ENCODE data around the gene MARCHF4.

MARCHF4 gene, protein sequence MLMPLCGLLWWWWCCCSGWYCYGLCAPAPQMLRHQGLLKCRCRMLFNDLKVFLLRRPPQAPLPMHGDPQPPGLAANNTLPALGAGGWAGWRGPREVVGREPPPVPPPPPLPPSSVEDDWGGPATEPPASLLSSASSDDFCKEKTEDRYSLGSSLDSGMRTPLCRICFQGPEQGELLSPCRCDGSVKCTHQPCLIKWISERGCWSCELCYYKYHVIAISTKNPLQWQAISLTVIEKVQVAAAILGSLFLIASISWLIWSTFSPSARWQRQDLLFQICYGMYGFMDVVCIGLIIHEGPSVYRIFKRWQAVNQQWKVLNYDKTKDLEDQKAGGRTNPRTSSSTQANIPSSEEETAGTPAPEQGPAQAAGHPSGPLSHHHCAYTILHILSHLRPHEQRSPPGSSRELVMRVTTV

DNA sequence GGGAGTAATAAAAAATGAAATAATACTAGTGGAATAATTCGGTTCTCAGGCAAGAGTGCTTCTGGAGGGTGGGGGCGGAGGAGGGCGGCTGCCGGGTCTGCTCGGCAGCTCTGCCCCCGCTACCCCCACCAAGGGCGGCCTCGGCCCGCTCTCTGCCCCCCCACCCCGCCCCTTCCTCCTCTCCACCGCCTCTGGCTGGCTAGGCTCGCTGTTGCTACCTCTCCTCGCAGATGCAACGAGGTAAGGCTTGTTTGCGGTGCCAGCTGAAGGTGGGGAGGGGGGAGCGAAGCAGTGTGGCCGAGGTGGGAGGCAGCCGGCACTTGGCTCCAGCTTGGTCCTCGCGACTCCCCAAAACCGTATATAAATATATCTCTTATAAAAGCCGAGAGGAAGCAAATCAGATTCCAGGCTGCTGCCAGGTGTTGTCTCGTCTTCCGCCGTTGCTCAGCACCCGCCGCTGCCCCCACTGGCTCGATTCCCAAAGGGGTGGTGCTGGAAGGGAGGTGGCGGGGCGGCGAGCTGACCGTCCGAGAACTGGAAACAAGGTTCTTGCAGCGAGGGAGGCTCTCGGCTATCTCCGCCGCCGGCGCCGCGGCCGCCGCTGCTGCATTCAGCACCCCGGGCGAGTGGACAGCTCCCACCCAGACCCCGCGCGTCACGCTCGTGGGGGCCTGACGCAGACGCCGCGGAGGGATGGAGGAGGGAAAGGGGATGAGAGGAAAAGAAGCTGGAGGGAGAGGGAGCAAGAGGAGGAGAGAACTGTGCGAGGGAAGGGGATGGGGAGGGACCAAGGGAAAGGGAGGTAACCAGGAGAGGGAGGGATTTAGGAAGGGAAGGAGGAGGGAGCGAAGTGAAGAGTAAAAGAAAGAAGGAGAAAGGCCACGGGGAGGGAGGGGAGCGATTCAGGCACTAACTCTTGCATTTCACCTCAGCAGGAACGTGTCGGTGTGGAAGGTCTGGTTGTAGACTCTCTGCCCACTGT, at the start of gene MARCHF4:
Gene MARCHF4 (minus strand): TSS at position 763 of the 982 bp plus-strand sequence. CDS start 2,223 bp downstream, outside the sequence.
- in situ Hi-C loops (cut with MboI; ENCODE audit: low sequenced_read_pairs), result no loop called here

DNA sequence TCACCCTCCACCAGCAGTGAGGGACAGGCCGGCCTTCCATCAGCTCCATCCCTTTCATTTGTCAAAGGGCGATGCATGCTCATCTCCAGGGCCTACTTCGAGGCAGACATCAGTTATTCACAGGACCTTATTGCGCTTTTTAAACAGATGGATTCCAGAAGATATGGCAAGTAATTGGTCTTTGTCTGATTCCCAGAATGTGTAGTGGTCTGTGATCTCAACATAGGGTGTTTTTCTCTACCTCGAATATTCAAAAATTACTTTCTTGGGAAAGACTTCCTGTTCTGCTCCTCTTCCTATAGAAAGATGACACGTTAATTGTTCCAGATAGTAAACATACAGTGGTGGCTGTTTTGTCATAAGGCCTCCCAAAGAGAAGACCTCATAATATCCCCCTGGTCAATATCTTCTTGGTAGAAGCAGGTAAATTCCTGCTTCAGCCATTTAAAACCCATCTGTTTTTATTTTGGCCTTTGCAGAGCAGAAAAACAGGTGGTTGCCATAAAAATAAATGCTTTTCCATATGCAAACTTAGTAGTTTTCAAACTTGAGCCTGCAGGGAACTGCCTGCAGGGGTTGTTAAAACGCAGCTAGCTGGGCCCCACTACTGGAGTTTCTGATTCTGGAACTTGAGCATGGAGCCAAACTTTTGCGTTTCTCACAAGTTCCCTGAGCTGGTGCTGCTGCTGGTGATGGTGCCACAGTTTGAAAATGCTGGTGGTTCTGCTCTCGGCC, 48.3 kb upstream of the MARCHF4 start:
- in situ Hi-C loops (cut with MboI; ENCODE audit: low sequenced_read_pairs), result loop anchor here (25.0 kb wide), 1 partner anchor 308 kb away; the partner anchor contains the start of gene XRCC5

DNA sequence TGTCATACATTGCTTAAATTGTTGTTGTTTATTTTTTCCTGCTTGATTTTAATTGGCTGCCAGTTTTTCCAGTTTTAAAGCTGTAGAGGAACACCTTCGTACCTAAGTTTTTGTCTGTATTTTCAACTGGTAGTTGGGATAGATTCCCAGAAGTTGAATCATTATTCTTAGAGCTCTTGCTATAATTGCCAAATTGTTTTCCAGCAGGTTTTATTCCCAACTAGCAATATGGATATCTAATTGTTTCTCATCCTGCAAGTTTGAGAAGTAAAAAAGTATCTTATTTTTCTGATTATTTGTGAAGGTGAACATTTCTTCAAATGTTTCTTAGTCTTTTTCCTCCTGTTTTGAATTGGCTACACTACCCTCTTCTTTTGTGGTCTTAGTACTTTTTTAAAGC, 46.7 kb upstream of the MARCHF4 start:
- in situ Hi-C loops (cut with MboI; ENCODE audit: low sequenced_read_pairs), result loop anchor here (25.0 kb wide), 1 partner anchor 307 kb away; the partner anchor contains the start of gene XRCC5

DNA sequence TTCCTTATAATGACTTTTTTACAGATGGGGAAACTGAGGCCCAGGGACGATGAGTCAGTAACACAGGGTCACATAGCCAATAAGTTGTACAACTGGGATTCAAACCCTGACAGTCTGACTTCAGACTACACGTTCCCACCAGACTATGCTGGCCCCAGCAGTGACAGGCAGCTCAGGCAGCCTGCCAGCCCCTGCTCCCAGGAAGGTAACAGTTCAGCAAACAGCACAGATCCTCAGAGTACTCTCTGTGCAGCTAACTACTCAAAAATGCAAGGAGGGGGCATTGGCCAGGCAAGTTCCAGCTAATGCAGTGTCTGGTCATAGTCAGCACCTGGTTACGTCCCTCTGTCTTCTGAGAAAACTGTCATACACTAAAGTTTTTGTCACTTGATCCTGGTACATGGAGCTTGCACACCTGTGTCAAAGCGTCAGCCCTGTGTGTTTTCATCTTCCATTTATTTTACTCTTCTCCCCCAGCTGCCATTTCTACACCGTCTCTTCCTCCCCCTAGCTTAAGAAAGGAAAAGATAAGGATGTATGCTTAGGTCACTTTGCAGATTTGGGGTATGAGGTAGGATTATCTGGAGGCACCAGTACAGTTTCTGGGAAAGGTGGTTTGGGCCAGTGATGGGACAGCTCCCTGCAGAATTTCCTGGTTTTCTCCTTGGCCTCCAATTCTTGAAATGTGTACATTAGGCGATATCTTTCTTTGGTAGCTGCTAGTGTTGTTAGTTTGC, 44.5 kb upstream of the MARCHF4 start:
- in situ Hi-C loops (cut with MboI; ENCODE audit: low sequenced_read_pairs), result loop anchor here (25.0 kb wide), 1 partner anchor 304 kb away; the partner anchor contains the start of gene XRCC5

DNA sequence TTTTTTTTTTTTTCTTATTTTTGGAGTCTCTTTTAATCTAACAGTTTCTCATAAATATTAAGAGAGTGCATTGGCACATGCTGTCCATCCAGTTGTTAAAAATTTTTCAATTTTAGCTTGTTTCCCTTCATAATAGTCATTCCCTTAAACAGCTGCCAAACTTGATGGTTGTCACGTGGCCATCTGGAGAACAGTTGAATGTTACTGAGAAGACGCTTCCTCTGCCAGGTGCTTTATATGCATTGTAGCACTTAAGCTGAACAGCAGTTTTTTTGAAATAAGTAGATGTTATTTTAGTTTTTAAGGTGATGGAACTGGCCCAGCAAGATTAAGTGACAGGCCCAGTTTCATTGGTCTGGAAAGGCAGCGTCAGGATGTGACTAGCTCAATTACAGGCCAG, 43.3 kb upstream of the MARCHF4 start:
- in situ Hi-C loops (cut with MboI; ENCODE audit: low sequenced_read_pairs), result loop anchor here (25.0 kb wide), 1 partner anchor 303 kb away; the partner anchor contains the start of gene XRCC5

DNA sequence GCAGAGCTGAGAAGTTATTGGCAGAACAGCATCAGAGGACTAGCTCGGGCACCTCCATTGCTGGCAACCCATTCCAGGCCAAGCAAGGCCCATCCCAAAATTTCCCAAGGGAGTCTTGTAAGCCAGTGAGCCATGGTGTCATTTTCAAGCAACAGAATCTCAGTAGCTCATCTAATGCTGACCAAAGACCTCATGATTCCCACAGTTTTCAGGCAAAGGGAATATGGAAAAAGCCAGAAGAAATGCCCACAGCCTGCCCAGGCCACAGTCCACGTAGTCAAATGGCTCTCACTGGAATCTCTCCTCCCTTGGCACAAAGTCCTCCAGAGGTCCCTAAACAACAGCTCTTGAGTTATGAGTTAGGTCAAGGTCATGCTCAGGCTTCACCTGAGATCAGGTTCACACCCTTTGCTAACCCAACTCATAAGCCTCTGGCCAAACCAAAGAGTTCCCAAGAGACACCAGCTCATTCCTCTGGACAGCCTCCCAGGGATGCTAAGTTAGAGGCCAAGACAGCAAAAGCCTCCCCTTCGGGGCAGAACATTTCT, 42.6 kb upstream of the MARCHF4 start:
- in situ Hi-C loops (cut with MboI; ENCODE audit: low sequenced_read_pairs), result loop anchor here (25.0 kb wide), 1 partner anchor 303 kb away; the partner anchor contains the start of gene XRCC5

DNA sequence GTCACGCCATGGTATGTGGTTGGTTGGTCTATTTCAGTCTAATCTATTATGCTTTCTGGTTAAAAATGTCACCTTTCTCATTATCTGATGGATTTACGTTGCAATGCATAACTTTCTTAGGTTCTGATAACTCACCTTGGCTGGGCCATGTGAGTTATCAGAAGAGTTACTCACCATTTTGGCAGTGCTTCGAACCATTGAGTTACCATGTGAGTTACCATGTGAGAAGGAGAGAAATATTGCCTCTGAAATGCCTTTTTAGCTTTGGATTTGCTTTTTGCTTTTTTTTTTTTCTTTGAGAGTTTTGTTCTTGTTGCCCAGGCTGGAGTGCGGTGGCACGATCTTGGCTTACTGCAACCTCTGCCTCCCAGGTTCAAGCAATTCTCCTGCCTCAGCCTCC, 41.6 kb upstream of the MARCHF4 start:
- in situ Hi-C loops (cut with MboI; ENCODE audit: low sequenced_read_pairs), result loop anchor here (25.0 kb wide), 1 partner anchor 302 kb away; the partner anchor contains the start of gene XRCC5

DNA sequence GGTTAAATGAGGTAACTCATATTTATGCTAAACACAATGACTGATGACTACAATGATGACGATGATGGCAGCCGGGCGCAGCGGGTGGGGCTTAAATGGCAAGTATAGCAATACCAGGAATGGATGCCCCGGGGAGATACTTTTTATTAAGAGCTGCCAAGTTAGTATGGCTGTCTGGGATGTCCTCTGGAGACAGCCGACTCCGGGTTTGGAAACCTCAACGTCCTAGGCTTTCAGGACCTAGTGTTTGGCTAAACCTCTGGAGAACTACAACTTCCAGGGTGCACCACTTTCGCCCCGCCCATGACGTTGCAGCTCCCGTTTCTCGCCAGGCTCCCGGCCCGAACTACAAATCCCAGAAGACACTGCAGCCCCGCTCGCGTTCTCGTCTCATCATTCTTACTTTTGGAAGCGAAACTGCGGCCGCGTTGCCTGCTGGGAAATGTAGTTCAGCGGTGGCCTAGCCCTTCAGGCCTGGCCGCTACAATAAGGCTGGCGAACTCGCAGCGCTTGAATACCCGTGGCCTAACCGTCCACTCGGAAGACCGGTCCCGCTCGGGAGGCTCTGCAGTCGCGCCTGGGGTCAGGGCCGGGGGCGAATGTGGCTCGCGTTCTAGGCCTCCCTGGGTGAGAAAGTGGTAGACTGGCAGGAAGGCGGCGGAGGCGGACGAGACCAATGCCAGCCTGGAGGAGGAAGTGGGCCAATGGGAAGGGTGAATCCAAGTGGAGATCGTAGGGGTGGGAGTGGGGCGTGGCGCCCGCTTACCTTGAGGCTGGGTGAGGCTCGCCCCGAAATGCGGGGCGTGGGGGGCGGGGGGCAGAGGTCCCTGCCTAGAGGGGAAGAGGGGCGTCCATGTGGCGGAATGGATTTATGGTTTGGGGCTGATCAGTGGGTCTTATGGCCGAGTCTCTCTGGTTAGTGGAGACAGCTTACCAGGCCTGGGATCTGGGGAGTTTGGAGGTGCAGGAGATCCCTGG, 40.0 kb upstream of the MARCHF4 start, which contains the start of gene SMARCAL1:
Gene SMARCAL1 (plus strand): TSS at position 463 of the 978 bp plus-strand sequence. CDS start 2,221 bp downstream, outside the sequence.
- in situ Hi-C loops (cut with MboI; ENCODE audit: low sequenced_read_pairs), result loop anchor here (25.0 kb wide), 1 partner anchor 300 kb away; the partner anchor contains the start of gene XRCC5

DNA sequence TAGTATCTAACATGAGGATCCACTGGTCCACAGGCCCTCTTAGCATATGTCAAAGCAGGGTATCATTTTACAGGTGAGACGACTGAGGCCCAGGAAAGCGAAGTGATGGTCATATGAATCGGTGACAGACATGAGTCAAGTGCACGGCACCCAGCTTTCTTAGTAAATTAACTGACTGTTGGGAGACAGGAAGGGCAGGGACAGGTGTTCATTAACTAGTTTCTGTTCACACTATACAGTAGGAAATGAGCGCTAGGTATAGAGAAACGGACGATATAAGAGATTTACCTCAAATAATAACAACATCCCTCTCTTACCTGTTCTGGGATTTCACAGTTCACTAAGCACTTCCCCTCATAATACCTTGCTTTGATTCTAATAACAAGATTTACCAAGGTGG, 38.3 kb upstream of the MARCHF4 start:
- in situ Hi-C loops (cut with MboI; ENCODE audit: low sequenced_read_pairs), result loop anchor here (25.0 kb wide), 1 partner anchor 298 kb away; the partner anchor contains the start of gene XRCC5

DNA sequence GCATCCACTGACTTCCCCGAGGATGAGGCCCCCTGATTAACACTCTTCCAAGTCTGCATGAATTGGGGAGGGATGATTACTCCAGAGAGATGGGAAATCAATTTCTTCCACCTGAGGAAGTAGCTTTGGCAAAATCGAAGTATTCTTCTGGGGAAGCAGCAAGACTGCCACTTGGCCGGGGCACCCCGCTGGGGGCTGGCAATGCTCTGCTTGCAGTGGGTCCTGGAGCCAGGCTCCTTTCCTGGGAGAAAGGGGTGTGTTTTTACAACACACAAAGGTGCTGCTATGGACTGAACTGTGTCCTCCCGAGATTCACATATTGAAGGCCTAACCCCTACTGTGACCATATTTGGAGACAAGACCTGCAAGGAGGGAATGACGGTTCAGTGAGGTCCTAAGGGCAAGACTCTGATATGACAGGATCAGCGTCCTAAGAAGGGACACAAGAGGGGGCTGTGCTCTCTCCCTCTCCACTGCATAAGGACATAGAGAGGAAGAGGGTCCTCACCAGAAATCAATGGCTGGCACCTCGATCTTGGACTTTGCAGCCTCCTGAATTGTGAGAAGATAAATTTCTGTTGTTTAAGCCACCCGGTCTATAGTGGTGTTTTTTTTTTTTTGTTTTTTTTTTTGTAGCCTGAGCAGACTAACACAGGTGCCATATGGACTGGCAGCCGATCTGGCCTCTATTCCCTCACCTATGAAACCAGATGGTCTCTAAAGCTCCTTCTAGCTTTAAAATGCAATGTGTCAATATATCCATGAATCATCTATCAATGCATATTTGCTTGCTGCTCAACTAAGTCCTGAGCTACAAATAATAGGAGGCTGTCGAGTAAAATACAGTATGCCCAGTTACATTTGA, 36.4 kb upstream of the MARCHF4 start:
- in situ Hi-C loops (cut with MboI; ENCODE audit: low sequenced_read_pairs), result loop anchor here (25.0 kb wide), 1 partner anchor 296 kb away; the partner anchor contains the start of gene XRCC5

DNA sequence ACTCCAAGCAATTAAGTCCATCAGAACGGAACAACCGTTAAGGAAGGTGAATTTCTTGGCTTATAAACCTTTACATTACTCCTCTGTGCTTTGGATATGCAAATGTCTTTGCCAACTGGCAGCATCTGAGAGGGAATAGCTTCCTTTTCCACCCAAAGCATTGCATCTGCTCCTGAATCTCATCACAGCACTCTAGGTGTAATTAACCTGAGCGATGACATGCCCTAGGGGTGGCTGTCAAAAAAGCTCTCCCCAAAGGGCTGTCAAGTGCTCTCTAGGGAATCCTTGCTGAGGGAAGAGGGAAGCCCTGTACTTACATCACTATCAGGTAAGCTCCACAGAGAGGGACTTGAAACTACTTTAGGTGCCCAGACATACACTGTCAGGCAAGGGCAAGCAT, 34.5 kb upstream of the MARCHF4 start:
- in situ Hi-C loops (cut with MboI; ENCODE audit: low sequenced_read_pairs), result loop anchor here (25.0 kb wide), 1 partner anchor 295 kb away; the partner anchor contains the start of gene XRCC5

DNA sequence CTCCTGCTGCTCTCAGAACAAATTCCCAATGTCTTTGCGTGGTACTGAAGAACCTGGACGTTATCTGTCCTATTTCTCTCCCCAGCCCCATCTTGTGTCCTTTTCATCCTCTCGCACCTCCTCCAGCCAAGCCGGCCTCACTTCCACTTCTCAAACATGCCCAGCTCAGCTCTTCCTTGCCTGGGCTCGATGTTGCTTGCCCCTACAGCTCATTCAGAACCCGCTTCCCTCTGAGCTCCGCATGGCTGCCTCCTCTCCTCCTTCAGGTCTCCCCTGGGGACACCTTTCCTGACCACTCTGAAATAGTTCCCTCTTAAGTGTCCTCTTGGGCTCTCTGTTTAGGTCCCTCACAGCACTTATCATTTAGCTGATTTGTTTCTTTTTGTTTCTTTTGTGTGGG, 33.3 kb upstream of the MARCHF4 start:
- in situ Hi-C loops (cut with MboI; ENCODE audit: low sequenced_read_pairs), result loop anchor here (25.0 kb wide), 1 partner anchor 293 kb away; the partner anchor contains the start of gene XRCC5

DNA sequence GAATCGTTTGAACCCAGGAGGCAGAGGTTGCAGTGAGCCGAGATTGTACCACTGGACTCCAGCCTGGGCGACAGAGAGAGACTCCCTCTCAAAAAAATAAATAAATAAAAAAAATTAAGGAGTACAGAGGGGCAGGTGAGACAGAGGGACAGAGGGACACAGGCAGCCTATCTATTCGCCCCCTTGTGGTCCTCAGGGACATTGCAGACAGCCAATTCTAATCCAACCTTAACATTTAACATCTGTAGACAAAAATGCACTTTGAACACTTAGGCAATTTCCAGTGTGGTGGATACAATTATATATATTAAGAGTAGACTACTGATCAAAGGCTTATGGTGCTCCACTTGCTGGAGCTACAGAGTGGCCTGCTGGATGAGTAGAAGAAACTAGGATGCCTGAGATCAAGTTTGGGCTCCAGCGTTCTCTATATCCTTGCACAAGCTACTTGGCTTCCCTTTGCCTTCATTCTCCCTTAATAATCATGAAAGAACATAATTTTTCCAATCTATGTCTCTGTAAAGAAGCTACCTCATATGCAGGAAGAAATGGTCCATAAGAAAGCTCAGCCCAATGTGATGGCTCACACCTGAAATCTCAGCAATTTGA, 31.8 kb upstream of the MARCHF4 start:
- in situ Hi-C loops (cut with MboI; ENCODE audit: low sequenced_read_pairs), result loop anchor here (25.0 kb wide), 1 partner anchor 292 kb away; the partner anchor contains the start of gene XRCC5

DNA sequence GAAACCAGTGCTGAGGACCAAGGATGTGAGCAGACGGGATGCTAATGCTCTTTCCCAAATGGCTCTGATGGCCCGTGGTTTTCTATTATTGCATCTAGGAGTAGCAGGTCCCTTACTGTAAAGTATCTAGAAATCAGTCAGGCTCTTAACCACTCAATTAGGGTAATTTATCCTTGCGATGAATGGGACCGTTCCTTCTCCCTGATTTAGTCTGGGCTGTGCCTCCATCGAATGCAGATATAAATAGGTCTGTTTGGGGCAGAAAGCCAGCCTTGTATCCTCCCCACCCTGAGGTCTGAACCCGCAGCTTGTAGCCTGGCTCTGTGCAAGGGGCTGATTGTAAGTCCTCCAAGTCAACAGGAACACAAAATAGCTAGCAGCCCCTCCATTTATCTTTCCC, 30.5 kb upstream of the MARCHF4 start:
- in situ Hi-C loops (cut with MboI; ENCODE audit: low sequenced_read_pairs), result loop anchor here (25.0 kb wide), 1 partner anchor 290 kb away; the partner anchor contains the start of gene XRCC5

DNA sequence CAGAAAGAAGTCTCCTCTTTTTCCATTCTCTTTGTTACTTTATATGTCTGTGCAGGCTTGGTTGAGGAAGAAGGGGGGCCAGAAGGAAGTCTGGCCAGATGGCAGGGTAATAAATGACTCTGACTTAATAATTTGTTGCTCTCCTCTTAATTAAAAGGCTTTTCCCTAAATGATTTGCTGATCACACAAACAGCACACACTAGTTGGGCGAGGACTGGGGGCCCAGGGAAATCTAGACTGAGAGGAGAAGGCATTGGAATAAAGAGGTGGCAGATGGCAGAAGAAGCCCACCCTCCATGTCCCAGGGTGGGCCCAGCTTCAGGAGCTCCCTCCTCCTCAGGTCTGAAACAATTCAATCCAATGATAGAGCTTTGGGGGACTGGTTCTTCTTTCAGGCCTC, 27.3 kb upstream of the MARCHF4 start:
- in situ Hi-C loops (cut with MboI; ENCODE audit: low sequenced_read_pairs), result loop anchor here (25.0 kb wide), 1 partner anchor 287 kb away; the partner anchor contains the start of gene XRCC5

DNA sequence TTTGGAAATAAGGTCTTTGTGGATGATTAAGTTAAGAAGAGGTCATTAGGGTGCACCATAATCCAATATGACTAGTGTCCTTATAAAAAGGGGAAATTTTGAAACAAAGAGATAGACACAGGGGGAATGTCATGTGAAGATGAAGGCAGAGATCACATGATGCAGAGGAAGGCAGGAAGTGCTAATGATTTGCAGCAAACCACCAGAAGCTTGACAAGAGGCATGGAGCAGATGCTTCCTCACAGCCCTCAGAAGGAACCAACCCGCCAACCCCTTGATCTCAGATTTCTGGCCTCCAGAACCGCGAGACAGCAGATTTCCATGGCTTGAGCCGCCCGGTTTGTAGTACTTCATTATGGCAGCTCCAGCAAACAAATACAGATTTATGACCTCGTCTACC, 22.6 kb upstream of the MARCHF4 start:
- in situ Hi-C loops (cut with MboI; ENCODE audit: low sequenced_read_pairs), result no loop called here

All from HL-60/S4 treated with phorbol 12-myristate 13-acetate at 8.2 ng/mL for 4 days and 3 days (cell line).